Measurements from ENCODE around the gene PGD. TPM values are rescaled to one million over a fixed set of nuclear protein-coding genes. Genes with fewer than 3 reads are reported as not detected.
A peak's percentile ranks its signal among the peaks of the same experiment; 100 is the strongest.

Gene PGD
- total and polyA plus RNA-seq, 2 of the 13 experiments (the other 11 are each of a cell fraction or from before 2014, with no cell fraction given) = 64.8 to 210 TPM

GRCh38 chr1:10430216-10431069 is 31.6 kb downstream of the PGD start, which contains the start of gene CENPS (continued):
- TF ChIP-seq MBNL3 (CRISPR knock-in tag; conservative IDR thresholded peaks at IDR 0.05) (no peak), ZSCAN22 (CRISPR knock-in tag; IDR thresholded peaks at IDR 0.05) (no peak; the same call in 1 of the 2 replicates), LRRFIP1 (CRISPR knock-in tag; conservative IDR thresholded peaks at IDR 0.05) (no peak), CAMTA2 (CRISPR knock-in tag; IDR thresholded peaks at IDR 0.05; ENCODE audit: borderline replicate concordance) (peak; percentile 52; the same call in 1 of the 2 replicates), THAP11 (CRISPR knock-in tag; IDR thresholded peaks at IDR 0.05) (peak; percentile 92), ZMYM3 (CRISPR knock-in tag; IDR thresholded peaks at IDR 0.05) (peak; percentile 18; the same call in 1 of the 2 replicates), CHD2 (IDR thresholded peaks at IDR 0.05; ENCODE audit: low read depth, low read length) (peak; percentile 46; the same call in 1 of the 2 replicates), ATF4 (CRISPR knock-in tag; IDR thresholded peaks at IDR 0.05) (peak in 1 of 2 experiments; percentile 85; a peak in 2 of 4 replicates), HCFC1 (IDR thresholded peaks at IDR 0.05; ENCODE audit: low read depth, low read length) (no peak), WIZ (CRISPR knock-in tag; IDR thresholded peaks at IDR 0.05) (no peak), THAP9 (CRISPR knock-in tag; IDR thresholded peaks at IDR 0.05; ENCODE audit: borderline replicate concordance) (peak; percentile 73), ZNF510 (CRISPR knock-in tag; IDR thresholded peaks at IDR 0.05; ENCODE audit: low read depth) (peak; percentile 93; the same call in 1 of the 2 replicates)
